ENCODE results near the gene AK9. TPM values are rescaled to one million over a fixed set of nuclear protein-coding genes. Genes with fewer than 3 reads are reported as not detected.

Gene AK9
- total and polyA plus RNA-seq, 9 of the 15 experiments (the other 6 are each of a cell fraction or from before 2014, with no cell fraction given), result 0.59 to 1.9 (median 1.2) TPM

DNA sequence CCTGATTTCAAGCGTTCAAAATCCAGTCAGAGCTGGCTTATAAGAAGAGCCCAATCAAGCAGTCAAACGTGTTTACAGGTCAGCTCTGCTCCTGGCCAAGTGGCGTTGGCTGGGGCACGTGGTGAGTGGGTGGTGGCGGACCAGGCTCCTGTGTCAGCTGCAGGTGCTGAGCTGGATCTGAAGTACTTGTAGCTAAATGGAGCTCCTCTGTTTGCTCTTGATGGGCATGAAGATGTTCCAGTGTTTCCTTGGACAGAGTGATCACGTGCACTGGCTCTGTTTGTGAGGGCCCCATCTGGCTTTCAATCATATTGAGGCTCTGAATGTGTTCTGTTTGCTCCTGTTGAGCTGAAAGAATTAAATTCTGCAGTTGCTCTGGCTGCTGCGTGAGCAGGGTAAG is 225.2 kb downstream of the AK9 start:
- ATAC-seq (no peak), FAIRE-seq (no peak), DNase-seq (ENCODE audit: extremely low read depth in 1 of 4, low spot score in 3 of 4) (no peak)
- H3K9ac ChIP-seq (ENCODE audit: insufficient read depth in 1 of 2, low read depth in 2 of 2, low read length in 2 of 2), result peak overlapping the region in 1 of 2 experiments; percentile 36; a peak in 1 of 4 replicates
- H3K4me2 ChIP-seq (ENCODE audit: insufficient read depth, low read length), result no peak overlapping the region
- H3K27ac ChIP-seq (ENCODE audit: extremely low read depth, low read depth, low read length), result no peak overlapping the region
- TF ChIP-seq CCNT2 (IDR thresholded peaks at IDR 0.05; ENCODE audit: borderline replicate concordance, extremely low read depth, insufficient read length, low read depth, low read length) (no peak), LCOR (CRISPR knock-in tag; IDR thresholded peaks at IDR 0.05) (no peak), PRDM10 (IDR thresholded peaks at IDR 0.05; ENCODE audit: partially characterized antibody) (no peak), MEF2D (tag; conservative IDR thresholded peaks at IDR 0.05; ENCODE audit: low read depth) (no peak), NR4A1 (CRISPR knock-in tag; IDR thresholded peaks at IDR 0.05) (no peak), NR4A1 (tag; IDR thresholded peaks at IDR 0.05) (no peak), ZNF316 (IDR thresholded peaks at IDR 0.05) (no peak), ZNF184 (CRISPR knock-in tag; IDR thresholded peaks at IDR 0.05) (no peak), PML (IDR thresholded peaks at IDR 0.05; ENCODE audit: low read length) (no peak), ZNF551 (CRISPR knock-in tag; IDR thresholded peaks at IDR 0.05) (no peak)
- BruUV-seq (replicated peaks), result no TSS peak
- H3K79me2 ChIP-seq (ENCODE audit: control insufficient read depth, insufficient read depth, low read length), result peaks cover 5% of the 10 kb centered on the region; the same call in 1 of the 3 replicates
- H3K9me1 ChIP-seq (ENCODE audit: control insufficient read depth, insufficient read depth, low read length), result no peaks in the 10 kb centered on the region
- intact Hi-C loops (cut with micrococcal nuclease) (no loop called here), in situ Hi-C loops (cut with MboI) (no loop called here)
- 85% methylated on average over 7 of the region's 7 CpGs for WGBS (ENCODE audit: insufficient coverage, low coverage, missing lambda C conversion rate)
- H3K36me3 ChIP-seq (ENCODE audit: control insufficient read depth, insufficient read depth, low read length), result peaks cover 93% of the 10 kb centered on the region
- no peak overlapping the region for H3K4me3 ChIP-seq
- no peaks in the 10 kb centered on the region for H3K9me3 ChIP-seq (replicated peaks; ENCODE audit: control insufficient read depth, insufficient read depth, low read depth, low read length)
- CTCF ChIA-PET (ENCODE audit: low intra/inter-chr PET ratio), result no interaction called here
- no peaks in the 10 kb centered on the region for H3K27me3 ChIP-seq (ENCODE audit: control insufficient read depth in 2 of 2, insufficient read depth in 2 of 2, low read length in 2 of 2)
- no peak overlapping the region for H2AFZ ChIP-seq (ENCODE audit: low read depth, low read length)
- POLR2A ChIA-PET, result interaction anchor here (2.0 kb wide), 1 partner anchor 9 kb away, joined by 4 read pairs; the partner anchor contains the start of gene MICAL1
- no peaks in the 10 kb centered on the region for H3K4me1 ChIP-seq (replicated peaks in 1 of 2; ENCODE audit: control insufficient read depth in 2 of 2, insufficient read depth in 2 of 2, low read length in 2 of 2)
- H4K20me1 ChIP-seq (replicated peaks; ENCODE audit: control insufficient read depth, insufficient read depth, low read length), result no peaks in the 10 kb centered on the region

All from K562 (cell line).